GM23338 (cell line): ENCODE data around the gene GJA1. TPM values are rescaled to one million over a fixed set of nuclear protein-coding genes. Genes with fewer than 3 reads are reported as not detected.

ENCODE experiments used
- ATAC-seq: fragments of 200-7000 bp; cut with Tn5 transposase; 3 replicates; pipeline ENCODE4 v1.9.1; 2020
- DNase-seq: peaks from one replicate; pipeline ENCODE4 v3.0.0-alpha.2; 2015; ENCODE audit warnings: low spot score
- H2AFZ ChIP-seq: fragments of 200-600 bp; sonication (generic); 2 replicates; pipeline ENCODE4 v1.8.0; 2016; ENCODE audit warnings: antibody characterized with exemption, mild to moderate bottlenecking, moderate library complexity
- H3F3A ChIP-seq: fragments of 200-600 bp; sonication (generic); replicated peaks from 2 replicates; pipeline ENCODE4 v1.8.0; 2017; ENCODE audit warnings: antibody characterized with exemption, mixed run types, low read depth
- H3K27ac ChIP-seq: fragments of 200-600 bp; sonication (generic); 2 replicates; pipeline ENCODE4 v1.6.1; 2016; ENCODE audit warnings: low read depth
- H3K27me3 ChIP-seq: fragments of 200-600 bp; sonication (generic); 2 replicates; pipeline ENCODE4 v1.8.0; 2016; ENCODE audit warnings: mild to moderate bottlenecking, mixed run types, moderate library complexity; ENCODE audit not compliant: insufficient read depth
- H3K36me3 ChIP-seq: fragments of 200-600 bp; sonication (generic); 2 replicates; pipeline ENCODE4 v1.8.0; 2016; ENCODE audit warnings: mild to moderate bottlenecking; ENCODE audit not compliant: insufficient read depth
- H3K4me1 ChIP-seq: fragments of 200-600 bp; sonication (generic); 2 replicates; pipeline ENCODE4 v1.8.0; 2016; ENCODE audit warnings: mild to moderate bottlenecking, moderate library complexity; ENCODE audit not compliant: insufficient read depth
- H3K4me2 ChIP-seq: fragments of 200-600 bp; sonication (generic); 2 replicates; pipeline ENCODE4 v1.7.1; 2017; ENCODE audit warnings: mixed run types
- H3K4me3 ChIP-seq: fragments of 200-600 bp; sonication (generic); 2 replicates; pipeline ENCODE4 v1.6.1; 2016; ENCODE audit warnings: mixed run types
- H3K79me2 ChIP-seq: fragments of 200-600 bp; sonication (generic); replicated peaks from 2 replicates; pipeline ENCODE4 v1.8.0; 2017; ENCODE audit warnings: mild to moderate bottlenecking; ENCODE audit not compliant: insufficient read depth
- H3K9me2 ChIP-seq: fragments of 200-600 bp; sonication (generic); 2 replicates; pipeline ENCODE4 v1.8.0; 2017; ENCODE audit not compliant: insufficient read depth
- H4K20me1 ChIP-seq: fragments of 200-600 bp; sonication (generic); replicated peaks from 2 replicates; pipeline ENCODE4 v1.8.0; 2017; ENCODE audit warnings: mild to moderate bottlenecking; ENCODE audit not compliant: insufficient read depth
- H3K27ac Mint-ChIP-seq: 2 replicates; pipeline ENCODE4 v1.8.0; 2020; ENCODE audit warnings: inconsistent platforms, mild to moderate bottlenecking, moderate library complexity, mixed read lengths
- H3K27me3 Mint-ChIP-seq: 3 replicates; pipeline ENCODE4 v1.8.0; 2022; ENCODE audit warnings: low read depth, mild to moderate bottlenecking, moderate library complexity, mixed read lengths, inconsistent platforms; ENCODE audit not compliant: insufficient read depth, poor library complexity
- H3K36me3 Mint-ChIP-seq: 3 replicates; pipeline ENCODE4 v1.8.0; 2021; ENCODE audit warnings: low read depth, mild to moderate bottlenecking, inconsistent platforms, moderate library complexity, mixed read lengths
- H3K4me1 Mint-ChIP-seq: 3 replicates; pipeline ENCODE4 v1.8.0; 2020; ENCODE audit warnings: mild to moderate bottlenecking, inconsistent platforms, mixed read lengths
- H3K4me3 Mint-ChIP-seq: 3 replicates; pipeline ENCODE4 v1.8.0; 2021; ENCODE audit warnings: moderate library complexity, mild to moderate bottlenecking, inconsistent platforms, mixed read lengths
- H3K9me3 Mint-ChIP-seq: 3 replicates; pipeline ENCODE4 v1.8.0; 2020; ENCODE audit warnings: moderate library complexity, mild to moderate bottlenecking, inconsistent platforms, mixed read lengths
- CREB1 ChIP-seq: fragments of 250-450 bp; sonication (Bioruptor Pico); IDR thresholded peaks from 2 replicates; pipeline ENCODE4 v1.5.0; 2020; ENCODE audit warnings: low read depth, mild to moderate bottlenecking, moderate library complexity
- ETS1 ChIP-seq: IDR thresholded peaks from 2 replicates; pipeline ENCODE4 v1.6.1; 2016; ENCODE audit warnings: antibody characterized with exemption
- EZH2 ChIP-seq: fragments of 200-600 bp; sonication (generic); IDR thresholded peaks from one replicate; pipeline ENCODE4 v1.8.0; 2017; ENCODE audit warnings: antibody characterized with exemption, mild to moderate bottlenecking, low read depth; ENCODE audit not compliant: unreplicated experiment
- EZH2phosphoT487 ChIP-seq: fragments of 200-600 bp; sonication (generic); IDR thresholded peaks from one replicate; pipeline ENCODE4 v1.8.1; 2018; ENCODE audit warnings: antibody characterized with exemption; ENCODE audit not compliant: unreplicated experiment
- NANOG ChIP-seq: IDR thresholded peaks from 2 replicates; pipeline ENCODE4 v1.6.1; 2016; ENCODE audit warnings: antibody characterized with exemption, borderline replicate concordance
- POLR2AphosphoS5 ChIP-seq: IDR thresholded peaks from 2 replicates; pipeline ENCODE4 v1.6.1; 2016; ENCODE audit warnings: antibody characterized with exemption, low read depth
- REST ChIP-seq: IDR thresholded peaks from one replicate; pipeline ENCODE4 v1.6.1; 2018; ENCODE audit warnings: antibody characterized with exemption; ENCODE audit not compliant: unreplicated experiment
- ZNF114 ChIP-seq: fragments of 250-450 bp; sonication (Bioruptor Pico); IDR thresholded peaks from 2 replicates; pipeline ENCODE4 v1.5.0; 2020; ENCODE audit warnings: mild to moderate bottlenecking, moderate library complexity
- ZNF331 ChIP-seq: fragments of 250-450 bp; sonication (Bioruptor Pico); IDR thresholded peaks from 2 replicates; pipeline ENCODE4 v1.5.0; 2020; ENCODE audit warnings: low read depth, mild to moderate bottlenecking, moderate library complexity
- polyA plus RNA-seq: library from polyadenylated mRNA; unstranded; fragments of >200 nt; fragmentation: Nextera tagmentation; extraction: Ambion mirVana; gene quantifications from 2 replicates; pipeline ENCODE4 v1.2.1, GENCODE V29; 2016
- total RNA-seq: library from RNA; depleted of rRNA; stranded (reverse); fragments of >200 nt; shearing (Covaris generic); gene quantifications from 2 replicates; pipeline ENCODE4 v1.2.3, GENCODE V29; 2014

Gene GJA1
- total and polyA plus RNA-seq, 2 experiments from 2014 or later, result 262 to 609 TPM

GRCh38 chr6:121449331-121449730, 13.9 kb downstream of the GJA1 start:
- H3K36me3 ChIP-seq, result peaks cover 46% of the 10 kb centered on the region
- ATAC-seq (no peak), DNase-seq (no peak)
- no peak overlapping the region for H3K4me3 Mint-ChIP-seq
- peaks cover 43% of the 10 kb centered on the region for H4K20me1 ChIP-seq
- H3K4me2 ChIP-seq, result no peak overlapping the region
- H3F3A ChIP-seq, result peaks cover 31% of the 10 kb centered on the region
- 0 out of 2 replicates have a peak overlapping the region, but pooled peaks have one; percentile 53 for H3K27ac ChIP-seq
- no peaks in the 10 kb centered on the region for H3K9me3 Mint-ChIP-seq
- H3K79me2 ChIP-seq, result peaks cover 55% of the 10 kb centered on the region
- no peaks in the 10 kb centered on the region for H3K27me3 ChIP-seq
- H3K9me2 ChIP-seq, result no peaks in the 10 kb centered on the region
- no peak overlapping the region for H3K27ac Mint-ChIP-seq
- no peak overlapping the region for H2AFZ ChIP-seq
- peaks cover 30% of the 10 kb centered on the region for H3K4me1 Mint-ChIP-seq
- no peak overlapping the region for H3K4me3 ChIP-seq
- H3K36me3 Mint-ChIP-seq, result peaks cover 67% of the 10 kb centered on the region
- peaks cover 11% of the 10 kb centered on the region for H3K27me3 Mint-ChIP-seq
- TF ChIP-seq NANOG (no peak), ZNF331 (CRISPR knock-in tag) (no peak)
- peaks cover 12% of the 10 kb centered on the region for H3K4me1 ChIP-seq

GRCh38 chr6:121450242-121450641, 14.8 kb downstream of the GJA1 start:
- peaks cover 11% of the 10 kb centered on the region for H3K27me3 Mint-ChIP-seq
- Histone ChIP-seq H3K27me3 (no peaks in the 10 kb centered on the region), H3K4me1 (peaks cover 6% of the 10 kb centered on the region), H3F3A (peaks cover 27% of the 10 kb centered on the region), H3K27ac (peak overlapping the region; percentile 12; the same call in 1 of the 2 replicates), H4K20me1 (peaks cover 34% of the 10 kb centered on the region), H3K4me3 (no peak overlapping the region), H2AFZ (no peak overlapping the region), H3K9me2 (no peaks in the 10 kb centered on the region), H3K4me2 (no peak overlapping the region), H3K36me3 (peaks cover 44% of the 10 kb centered on the region), H3K79me2 (peaks cover 46% of the 10 kb centered on the region)
- H3K9me3 Mint-ChIP-seq, result no peaks in the 10 kb centered on the region
- H3K4me1 Mint-ChIP-seq, result peaks cover 22% of the 10 kb centered on the region
- no peak overlapping the region for H3K4me3 Mint-ChIP-seq
- no peak for ATAC-seq
- TF ChIP-seq CREB1 (CRISPR knock-in tag), result no peak
- no peak for TF ChIP-seq ZNF114 (CRISPR knock-in tag)
- no peak overlapping the region for H3K27ac Mint-ChIP-seq
- H3K36me3 Mint-ChIP-seq, result peaks cover 58% of the 10 kb centered on the region
- no peak for DNase-seq

- Histone ChIP-seq H4K20me1 (peaks cover 24% of the 10 kb centered on the region), H3K27ac (no peak overlapping the region), H3K4me1 (peaks cover 8% of the 10 kb centered on the region), H3K79me2 (peaks cover 36% of the 10 kb centered on the region), H3K27me3 (no peaks in the 10 kb centered on the region), H3K9me2 (no peaks in the 10 kb centered on the region), H3K36me3 (peaks cover 34% of the 10 kb centered on the region), H3K4me2 (no peak overlapping the region), H2AFZ (no peak overlapping the region), H3F3A (peaks cover 19% of the 10 kb centered on the region), H3K4me3 (no peak overlapping the region)
- DNase-seq (no peak), ATAC-seq (no peak; the same call in 2 of the 3 replicates)
- Mint-ChIP-seq H3K9me3 (no peaks in the 10 kb centered on the region), H3K27ac (no peak overlapping the region), H3K4me1 (peaks cover 18% of the 10 kb centered on the region), H3K36me3 (peaks cover 48% of the 10 kb centered on the region), H3K4me3 (no peak overlapping the region), H3K27me3 (peaks cover 7% of the 10 kb centered on the region)
- TF ChIP-seq EZH2 (no peak), POLR2AphosphoS5 (peak; percentile 30; the same call in 1 of the 2 replicates)
These were observed 15.8 kb downstream of the GJA1 start for GRCh38 chr6:121451250-121451649.

- no peak overlapping the region for H3K27ac Mint-ChIP-seq
- no peak for ATAC-seq
- H3K27ac ChIP-seq, result peak overlapping the region; percentile 35; the same call in 1 of the 2 replicates
- TF ChIP-seq ETS1 (no peak), REST (no peak), EZH2phosphoT487 (no peak), ZNF114 (CRISPR knock-in tag) (no peak)
These were observed 17.7 kb downstream of the GJA1 start for GRCh38 chr6:121453191-121453590.

More at GRCh38 chr6:121453191-121453590, 17.7 kb downstream of the GJA1 start:
- Mint-ChIP-seq H3K36me3 (peaks cover 29% of the 10 kb centered on the region), H3K9me3 (no peaks in the 10 kb centered on the region), H3K27me3 (peaks cover 5% of the 10 kb centered on the region), H3K4me3 (no peak overlapping the region), H3K4me1 (peaks cover 2% of the 10 kb centered on the region; the same call in 2 of the 3 replicates)
- Histone ChIP-seq H3K4me1 (peaks cover 8% of the 10 kb centered on the region), H3K79me2 (peaks cover 16% of the 10 kb centered on the region), H3K27me3 (no peaks in the 10 kb centered on the region), H4K20me1 (peaks cover 10% of the 10 kb centered on the region; the same call in 1 of the 2 replicates), H3K36me3 (peaks cover 15% of the 10 kb centered on the region; the same call in 1 of the 2 replicates), H3K4me2 (no peak overlapping the region), H3K9me2 (no peaks in the 10 kb centered on the region), H3F3A (peaks cover 16% of the 10 kb centered on the region), H2AFZ (no peak overlapping the region), H3K4me3 (no peak overlapping the region)
- DNase-seq, result no peak
